Tibial nerve (tissue), 4 donors: ENCODE data around the gene NUCB2. TPM values are rescaled to one million over a fixed set of nuclear protein-coding genes. Genes with fewer than 3 reads are reported as not detected.
A peak's percentile ranks its signal among the peaks of the same experiment; 100 is the strongest.

Experiments
- DNase-seq, 2 donors: peaks; one replicate each; pipeline ENCODE4 v3.0.0-alpha.2; 2019; ENCODE audit warnings: low spot score in 2 of 2
- H3K27ac ChIP-seq, 4 donors: fragments of 200-600 bp; sonication (generic) in 3 of 4; one replicate each; pipeline ENCODE4 v1.5.1; 2017 to 2019; ENCODE audit warnings: mild to moderate bottlenecking in 1 of 4
- H3K27me3 ChIP-seq, 2 donors: fragments of 200-600 bp; sonication (generic) in 1 of 2; one replicate each; pipeline versions ENCODE4 v1.5.1 to v1.6.0; 2017 to 2019
- H3K36me3 ChIP-seq, 3 donors: fragments of 200-600 bp; sonication (generic); one replicate each; pipeline ENCODE4 v1.5.1; 2018 to 2019
- H3K4me1 ChIP-seq, 4 donors: fragments of 200-600 bp; sonication (generic) in 3 of 4; one replicate each; pipeline ENCODE4 v1.5.1; 2017 to 2019
- H3K4me3 ChIP-seq, 4 donors: fragments of 200-600 bp; sonication (generic) in 3 of 4; one replicate each; pipeline ENCODE4 v1.5.1; 2017 to 2019; ENCODE audit warnings: mild to moderate bottlenecking in 1 of 4, moderate library complexity in 1 of 4
- H3K9me3 ChIP-seq, 4 donors: fragments of 200-600 bp; sonication (generic) in 3 of 4; one replicate each; pipeline ENCODE4 v1.5.1; 2017 to 2019
- EP300 ChIP-seq, 2 donors: sonication (generic); formaldehyde crosslinking; IDR thresholded peaks; one replicate each; pipeline ENCODE4 v1.6.1; 2017; ENCODE audit warnings: antibody characterized with exemption in 2 of 2, mild to moderate bottlenecking in 1 of 2
- POLR2A ChIP-seq, 2 donors: fragments of 450-650 bp; IDR thresholded peaks; one replicate each; pipeline ENCODE4 v1.6.1; 2017; ENCODE audit warnings: antibody characterized with exemption in 2 of 2, mild to moderate bottlenecking in 2 of 2, moderate library complexity in 2 of 2
- WGBS, 2 donors: methylation state at CpG; one replicate each; pipeline ENCODE4 v1.1.5; 2018; 5-methylcytosine and 5-hydroxymethylcytosine counted together
- total RNA-seq, 4 donors: library from RNA; depleted of rRNA; stranded (reverse); fragments of >200 nt; gene quantifications; one replicate each; pipeline ENCODE4 v1.1.0, GENCODE V29; 2016
- TF ChIP-seq, protein P1 (sequence below), 5 experiments: fragments of 200-600 bp in 3 of 5; fragments of 450-650 bp in 2 of 5; sonication (generic) in 3 of 5; IDR thresholded peaks; one replicate each; pipeline ENCODE4 v1.5.1; 2016 to 2019; ENCODE audit warnings: antibody characterized with exemption in 5 of 5, mild to moderate bottlenecking in 3 of 5, moderate library complexity in 2 of 5

NUCB2 gene
- total RNA-seq, 4 donors from 2014 or later = 29.1 to 45.4 (median 36.0) TPM

DNA sequence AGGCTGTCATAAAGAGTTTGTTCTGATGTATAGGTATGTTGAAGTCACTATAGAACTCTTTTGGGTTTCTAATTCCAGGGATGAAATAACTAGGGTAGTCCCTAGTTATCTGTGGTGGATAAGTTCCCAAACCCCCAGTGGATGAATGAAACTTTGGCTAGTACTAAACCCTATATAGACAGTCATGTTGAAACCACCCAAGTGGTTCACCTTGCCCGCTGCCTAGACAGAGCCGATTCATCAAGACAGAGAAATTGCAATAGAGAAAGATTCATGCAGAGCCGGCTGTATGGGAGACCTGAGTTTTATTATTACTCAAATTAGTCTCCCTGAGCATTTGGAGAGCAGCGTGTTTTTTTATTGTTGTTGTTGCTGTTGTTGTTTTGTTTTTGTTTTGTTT lies 23.8 kb upstream of the NUCB2 start:
- Histone ChIP-seq H3K27me3 (no peaks in the 10 kb centered on the region), H3K4me1 (no peaks in the 10 kb centered on the region), H3K4me3 (no peak overlapping the region), H3K36me3 (no peaks in the 10 kb centered on the region), H3K9me3 (no peaks in the 10 kb centered on the region), H3K27ac (no peak overlapping the region)
- DNase-seq = no peak
- TF ChIP-seq, protein P1, sequence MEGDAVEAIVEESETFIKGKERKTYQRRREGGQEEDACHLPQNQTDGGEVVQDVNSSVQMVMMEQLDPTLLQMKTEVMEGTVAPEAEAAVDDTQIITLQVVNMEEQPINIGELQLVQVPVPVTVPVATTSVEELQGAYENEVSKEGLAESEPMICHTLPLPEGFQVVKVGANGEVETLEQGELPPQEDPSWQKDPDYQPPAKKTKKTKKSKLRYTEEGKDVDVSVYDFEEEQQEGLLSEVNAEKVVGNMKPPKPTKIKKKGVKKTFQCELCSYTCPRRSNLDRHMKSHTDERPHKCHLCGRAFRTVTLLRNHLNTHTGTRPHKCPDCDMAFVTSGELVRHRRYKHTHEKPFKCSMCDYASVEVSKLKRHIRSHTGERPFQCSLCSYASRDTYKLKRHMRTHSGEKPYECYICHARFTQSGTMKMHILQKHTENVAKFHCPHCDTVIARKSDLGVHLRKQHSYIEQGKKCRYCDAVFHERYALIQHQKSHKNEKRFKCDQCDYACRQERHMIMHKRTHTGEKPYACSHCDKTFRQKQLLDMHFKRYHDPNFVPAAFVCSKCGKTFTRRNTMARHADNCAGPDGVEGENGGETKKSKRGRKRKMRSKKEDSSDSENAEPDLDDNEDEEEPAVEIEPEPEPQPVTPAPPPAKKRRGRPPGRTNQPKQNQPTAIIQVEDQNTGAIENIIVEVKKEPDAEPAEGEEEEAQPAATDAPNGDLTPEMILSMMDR (IDR thresholded peaks at IDR 0.05) = no peak
- TF ChIP-seq EP300 (IDR thresholded peaks at IDR 0.05) (no peak), POLR2A (IDR thresholded peaks at IDR 0.05) (no peak)
- WGBS, 2 donors = 72 to 85% methylated on average over 4 of the region's 4 CpGs

DNA sequence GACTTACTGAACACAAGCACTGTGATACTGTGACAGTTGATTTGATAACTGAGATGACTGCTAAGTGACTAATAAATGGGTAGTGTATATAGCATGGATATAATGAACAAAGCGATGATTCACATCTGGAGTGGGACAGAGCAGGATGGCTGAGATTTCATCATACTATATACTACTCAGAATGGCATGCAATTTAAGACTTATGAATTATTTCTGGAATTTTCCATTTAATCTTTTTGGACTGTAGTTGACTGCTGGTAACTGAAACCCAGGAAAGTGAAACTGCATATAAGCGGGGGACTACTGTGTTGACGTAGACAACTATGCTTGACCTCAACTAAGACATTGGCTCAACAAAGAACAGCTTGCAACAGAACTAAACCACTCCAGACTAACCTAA lies 20.0 kb upstream of the NUCB2 start:
- 48 to 62% methylated on average over 3 of the region's 3 CpGs for WGBS, 2 donors
- no peak for DNase-seq
- no peak for TF ChIP-seq EP300 (IDR thresholded peaks at IDR 0.05)
- no peak for TF ChIP-seq POLR2A (IDR thresholded peaks at IDR 0.05)
- TF ChIP-seq, protein P1 (IDR thresholded peaks at IDR 0.05) = no peak
- H3K9me3 ChIP-seq = no peaks in the 10 kb centered on the region
- no peaks in the 10 kb centered on the region for H3K4me1 ChIP-seq
- peak overlapping the region in 1 of 4 donors; percentile 16 for H3K27ac ChIP-seq
- H3K27me3 ChIP-seq = no peaks in the 10 kb centered on the region
- no peaks in the 10 kb centered on the region for H3K36me3 ChIP-seq
- H3K4me3 ChIP-seq = no peak overlapping the region

DNA sequence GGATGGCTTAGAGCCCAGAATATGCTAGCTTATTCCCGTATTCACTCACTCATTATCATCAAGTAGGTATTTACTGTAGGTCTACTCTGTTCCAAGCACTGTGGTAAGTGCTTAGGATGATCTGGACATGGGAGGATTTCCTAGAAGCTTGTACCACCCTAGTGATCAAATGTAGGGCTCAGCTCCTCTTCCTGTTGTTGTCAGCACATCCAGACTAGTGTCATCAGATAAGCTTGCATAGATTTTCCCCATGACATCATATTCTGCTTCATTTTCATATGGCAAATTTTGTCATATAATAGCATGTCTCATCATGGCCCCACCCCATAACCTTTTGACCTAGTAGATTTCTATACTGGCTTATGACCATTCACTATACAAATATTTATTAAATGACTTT lies 19.3 kb upstream of the NUCB2 start:
- Histone ChIP-seq H3K4me1 (no peaks in the 10 kb centered on the region), H3K9me3 (no peaks in the 10 kb centered on the region), H3K4me3 (no peak overlapping the region), H3K27me3 (no peaks in the 10 kb centered on the region), H3K27ac (no peak overlapping the region), H3K36me3 (no peaks in the 10 kb centered on the region)
- 50 to 60% methylated on average over 1 of the region's 1 CpG for WGBS, 2 donors
- TF ChIP-seq, protein P1 (IDR thresholded peaks at IDR 0.05) = no peak
- TF ChIP-seq EP300 (IDR thresholded peaks at IDR 0.05) (no peak), POLR2A (IDR thresholded peaks at IDR 0.05) (no peak)
- no peak for DNase-seq

DNA sequence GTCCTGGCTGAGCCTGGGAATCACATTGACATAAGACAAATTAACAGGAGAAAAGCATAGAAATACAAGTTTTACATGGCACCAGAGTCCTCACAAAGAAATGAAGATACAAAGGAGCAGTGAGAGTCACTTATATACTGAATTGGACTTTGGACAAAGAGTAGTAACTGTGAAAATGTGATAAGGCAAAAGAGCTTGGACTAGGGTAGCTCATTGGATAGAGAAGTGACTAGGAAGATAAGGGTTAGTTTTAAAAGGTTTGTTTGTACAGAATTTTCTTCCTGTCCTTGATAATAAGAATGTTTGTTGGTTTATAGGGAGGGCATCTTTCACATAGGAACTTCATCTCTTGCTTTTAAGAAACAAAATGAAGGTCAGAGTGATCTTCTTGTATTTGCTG lies 17.9 kb upstream of the NUCB2 start:
- no peak for DNase-seq
- no peak overlapping the region for H3K27ac ChIP-seq
- no peaks in the 10 kb centered on the region for H3K27me3 ChIP-seq
- H3K4me1 ChIP-seq = no peaks in the 10 kb centered on the region
- TF ChIP-seq, protein P1 (IDR thresholded peaks at IDR 0.05) = no peak
- TF ChIP-seq EP300 (IDR thresholded peaks at IDR 0.05) (no peak), POLR2A (IDR thresholded peaks at IDR 0.05) (no peak)
- H3K4me3 ChIP-seq = no peak overlapping the region
- no peaks in the 10 kb centered on the region for H3K36me3 ChIP-seq
- no peaks in the 10 kb centered on the region for H3K9me3 ChIP-seq

DNA sequence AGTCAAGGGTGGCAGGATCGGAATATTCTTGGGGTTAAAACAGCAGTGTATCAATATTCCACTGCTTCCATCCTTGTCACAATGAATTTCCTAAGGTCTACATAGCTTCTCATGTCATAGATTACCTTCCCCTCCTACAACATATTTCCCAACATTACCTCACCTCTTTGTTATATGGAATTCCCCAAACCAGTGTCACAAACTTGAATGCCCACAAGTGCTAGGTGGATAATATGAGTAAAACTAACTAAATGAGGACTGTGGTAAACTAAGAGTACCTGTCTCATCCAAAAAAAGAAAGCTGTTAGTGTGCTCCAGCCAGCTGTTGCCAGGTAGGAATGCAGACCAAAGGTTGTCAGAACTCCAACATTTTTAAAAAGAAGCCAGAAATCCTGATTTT lies 17.0 kb upstream of the NUCB2 start:
- H3K4me1 ChIP-seq = no peaks in the 10 kb centered on the region
- TF ChIP-seq EP300 (IDR thresholded peaks at IDR 0.05) (no peak), POLR2A (IDR thresholded peaks at IDR 0.05) (no peak)
- TF ChIP-seq, protein P1 (IDR thresholded peaks at IDR 0.05) = no peak
- H3K9me3 ChIP-seq = no peaks in the 10 kb centered on the region
- H3K27ac ChIP-seq = no peak overlapping the region
- WGBS, 2 donors = 89 to 96% methylated on average over 1 of the region's 1 CpG
- DNase-seq = no peak
- H3K36me3 ChIP-seq = no peaks in the 10 kb centered on the region
- H3K27me3 ChIP-seq = no peaks in the 10 kb centered on the region
- H3K4me3 ChIP-seq = no peak overlapping the region
